NCI-H2107 treated with DMSO at 0.1 percent for 48 hours (cell line): Measurements from ENCODE around the gene PAQR5.
A peak's percentile ranks its signal among the peaks of the same experiment; 100 is the strongest.

ENCODE experiments used
- DNase-seq: peaks from one replicate; lab custom pipeline; 2025; ENCODE audit not compliant: unreplicated experiment; lab: John Stamatoyannopoulos, UW

Gene PAQR5

GRCh38 chr15:69389426-69389825 lies 90.7 kb downstream of the PAQR5 start:
- no peak for DNase-seq

DNA sequence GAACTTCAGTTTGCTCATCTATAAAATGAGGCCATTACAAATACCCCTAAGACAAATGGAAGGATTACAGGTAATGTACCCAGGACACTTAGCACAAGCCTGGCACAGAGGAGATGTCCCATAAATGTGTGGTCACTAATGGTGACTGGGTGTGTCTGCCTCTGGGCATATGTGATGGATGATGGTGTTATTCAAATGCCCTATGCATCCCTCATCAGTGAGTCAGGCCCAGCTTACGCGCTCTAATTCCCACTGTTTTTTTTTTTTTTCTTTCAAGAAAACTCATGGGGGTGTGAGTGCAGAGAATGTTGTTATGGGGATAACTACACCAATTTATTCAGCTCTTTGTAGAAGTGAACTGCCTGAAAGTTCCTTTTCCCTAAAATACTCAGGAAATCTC lies 91.9 kb downstream of the PAQR5 start:
- no peak for DNase-seq

DNA sequence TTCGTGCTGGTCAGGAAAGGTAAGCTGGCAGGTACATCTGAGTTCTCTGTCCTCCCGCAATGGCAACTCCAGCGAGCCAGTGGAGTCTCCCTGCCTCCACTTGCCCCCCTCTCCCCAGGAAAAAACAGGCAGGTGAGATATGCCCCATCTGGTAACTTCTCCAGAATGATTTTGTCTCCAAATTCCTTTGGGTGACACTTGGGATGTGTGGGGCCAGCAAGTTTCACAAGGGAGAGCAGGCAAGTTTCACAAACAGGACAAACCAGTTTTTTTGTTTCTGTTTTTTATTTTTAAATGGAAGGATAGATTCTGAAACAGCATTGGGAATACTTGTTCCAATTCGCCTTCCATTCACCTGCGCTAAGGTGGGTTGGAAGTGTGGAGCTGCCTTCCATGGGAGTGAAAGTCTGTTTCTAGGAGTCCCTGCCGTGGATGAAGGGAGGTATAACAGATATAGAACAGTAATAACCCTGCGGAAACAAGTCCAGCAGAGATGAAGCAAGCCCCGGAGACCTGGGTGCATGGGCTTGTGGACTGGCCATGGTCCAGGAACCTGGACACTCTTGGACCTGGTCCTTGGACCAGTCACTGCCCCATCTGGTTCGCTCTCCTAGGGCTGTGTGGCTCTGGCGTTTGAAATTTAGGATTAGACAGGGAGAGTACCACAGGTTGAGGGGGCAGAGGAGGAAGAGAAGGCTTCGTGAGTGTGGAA lies 92.5 kb downstream of the PAQR5 start:
- no peak for DNase-seq

DNA sequence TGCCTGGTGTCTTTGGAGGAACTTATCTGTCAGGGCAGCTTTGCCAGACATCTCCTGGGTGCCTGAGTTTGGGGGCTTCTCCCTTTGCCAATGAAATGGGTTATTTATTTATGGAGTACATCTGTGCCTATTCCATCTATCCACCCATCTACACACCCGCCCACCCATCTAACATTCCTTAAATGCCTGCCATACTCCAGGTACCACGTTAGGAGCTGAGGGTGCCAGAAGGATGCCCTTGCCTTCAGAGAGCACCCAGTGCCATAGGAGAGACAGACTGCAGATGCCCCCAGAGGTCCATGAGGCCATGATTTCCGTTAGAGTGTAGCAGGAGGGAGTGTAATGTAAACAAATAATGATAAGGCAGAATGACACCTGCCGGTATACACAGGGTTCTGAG lies 93.6 kb downstream of the PAQR5 start:
- DNase-seq: no peak

DNA sequence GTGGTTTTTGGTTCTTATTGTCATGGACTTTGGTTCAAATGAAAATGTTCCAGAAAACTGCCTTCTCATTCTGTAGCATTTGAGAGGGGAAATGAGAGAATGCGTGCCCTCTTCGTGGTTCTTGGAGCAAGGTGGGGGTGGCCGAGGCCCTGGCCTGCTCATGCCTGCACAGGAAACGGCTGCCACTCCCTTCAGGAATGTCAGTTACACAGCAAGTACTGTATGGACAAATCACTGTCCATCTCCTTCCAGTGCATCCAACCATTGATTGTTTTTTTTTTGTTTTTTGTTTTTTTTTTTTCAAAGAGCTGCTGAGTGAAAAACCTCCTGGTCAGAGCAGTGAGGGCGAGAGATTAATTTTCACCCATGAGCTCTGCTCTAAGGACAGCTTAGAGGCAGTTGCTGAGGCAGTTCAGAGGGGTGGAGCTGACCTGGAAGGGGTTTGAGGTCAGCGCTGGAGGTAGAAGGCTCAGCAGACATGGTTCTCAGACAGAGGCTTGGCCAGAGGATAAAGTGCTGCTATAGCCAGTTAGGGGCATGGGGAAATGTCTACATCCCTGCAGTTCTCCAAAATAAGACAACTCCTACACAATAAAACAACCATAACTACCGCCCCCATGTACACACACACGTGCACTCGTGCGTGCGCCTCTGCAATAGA lies 95.2 kb downstream of the PAQR5 start:
- no peak for DNase-seq

DNA sequence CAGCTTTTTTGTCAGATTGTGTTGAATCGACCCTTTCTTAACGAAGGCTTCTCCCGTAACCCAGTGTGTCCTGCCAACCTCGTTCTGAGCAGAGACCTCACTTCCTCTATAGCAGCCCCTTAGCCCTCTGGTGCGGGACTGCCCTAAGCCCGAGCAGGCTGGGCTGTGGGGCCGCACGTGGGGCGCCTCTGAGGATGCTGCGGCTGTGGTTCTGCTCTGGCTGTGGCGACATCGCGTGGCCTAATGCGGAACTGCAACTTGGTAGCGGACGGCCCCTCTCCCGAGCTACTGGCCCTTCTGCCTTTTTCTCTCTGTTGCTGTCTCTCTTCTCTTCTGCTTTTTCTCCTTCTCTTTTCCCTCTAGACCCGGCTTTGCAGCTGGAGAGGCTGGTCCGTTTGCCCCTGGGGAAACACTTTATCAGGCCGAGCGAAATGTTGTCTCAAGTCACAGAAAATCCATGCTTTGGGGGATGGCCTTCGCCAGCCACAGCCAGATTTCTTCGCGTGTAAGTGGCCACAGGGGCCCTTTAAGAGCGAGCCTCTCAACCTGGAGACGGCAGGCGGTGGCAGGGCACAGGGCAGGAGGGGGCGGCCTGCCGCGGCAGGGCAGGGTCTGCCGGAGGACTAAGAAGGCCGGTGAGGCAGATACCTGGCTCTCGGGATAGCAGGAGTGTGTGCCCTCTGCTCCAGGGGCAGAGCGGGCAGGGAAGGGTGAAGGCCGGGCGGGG lies 96.0 kb downstream of the PAQR5 start:
- no peak for DNase-seq

DNA sequence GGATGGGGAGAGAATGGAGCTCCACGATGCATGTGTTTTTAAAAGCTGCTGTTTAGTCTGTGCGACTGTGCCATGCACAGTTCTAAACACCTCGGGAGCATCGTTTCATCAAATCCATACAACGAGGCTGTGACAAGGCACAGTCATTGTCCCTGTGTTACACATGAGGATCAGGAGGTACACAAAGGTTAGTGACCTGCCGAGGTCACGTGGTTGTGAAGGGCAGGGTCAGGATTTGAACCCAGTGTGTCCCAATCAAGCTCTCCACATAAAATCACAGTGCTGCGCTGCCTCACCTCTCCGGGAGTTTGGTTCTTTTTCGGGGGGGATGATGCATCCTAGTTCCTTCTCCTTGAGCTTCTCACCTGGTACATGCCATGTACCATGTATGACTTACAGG lies 96.7 kb downstream of the PAQR5 start:
- DNase-seq: no peak

DNA sequence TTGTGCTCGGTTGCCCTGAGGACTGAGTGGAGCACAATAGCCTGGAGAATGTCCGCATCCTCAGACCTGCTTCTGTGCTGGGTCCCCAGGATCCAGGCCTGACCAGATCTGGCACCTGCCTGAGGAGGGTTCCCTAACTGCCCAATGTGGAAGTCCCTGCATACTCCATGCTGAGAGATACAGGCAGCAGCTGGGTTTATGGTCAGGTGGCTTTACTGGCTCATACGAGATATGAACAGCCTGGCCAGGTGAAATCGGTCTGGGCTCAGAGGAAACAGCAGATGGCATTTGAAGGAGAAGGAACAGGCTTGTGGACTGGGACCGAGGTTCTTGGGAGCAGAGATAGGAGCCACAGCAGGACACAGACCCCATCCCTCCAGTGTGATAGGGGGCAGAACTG lies 97.3 kb downstream of the PAQR5 start:
- no peak for DNase-seq

- no peak for DNase-seq
These were observed 99.8 kb downstream of the PAQR5 start for GRCh38 chr15:69398491-69398891.

DNA sequence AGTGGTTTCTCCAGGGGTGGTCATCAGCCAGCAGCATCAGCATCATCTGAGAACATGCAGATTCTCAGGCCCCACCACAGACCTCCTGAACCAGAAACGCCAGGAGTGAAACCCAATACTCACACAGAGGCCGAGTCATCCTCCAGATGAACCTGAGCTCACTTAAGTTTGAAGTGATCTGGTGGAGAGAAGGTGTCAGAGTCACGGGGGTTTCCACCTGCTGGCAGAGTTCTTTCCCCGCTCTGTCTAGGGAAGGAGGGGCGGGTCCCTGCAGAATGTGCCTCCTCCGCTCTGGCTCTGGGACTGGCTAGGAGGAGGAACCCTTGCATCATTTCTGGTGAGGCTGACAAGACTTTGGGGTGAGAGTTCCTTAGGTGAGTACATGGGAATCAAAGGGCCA lies 102.1 kb downstream of the PAQR5 start:
- peak; percentile 7 for DNase-seq

GRCh38 chr15:69402816-69403215 lies 104.1 kb downstream of the PAQR5 start:
- no peak for DNase-seq

GRCh38 chr15:69403594-69403993 lies 104.9 kb downstream of the PAQR5 start:
- DNase-seq: no peak

DNA sequence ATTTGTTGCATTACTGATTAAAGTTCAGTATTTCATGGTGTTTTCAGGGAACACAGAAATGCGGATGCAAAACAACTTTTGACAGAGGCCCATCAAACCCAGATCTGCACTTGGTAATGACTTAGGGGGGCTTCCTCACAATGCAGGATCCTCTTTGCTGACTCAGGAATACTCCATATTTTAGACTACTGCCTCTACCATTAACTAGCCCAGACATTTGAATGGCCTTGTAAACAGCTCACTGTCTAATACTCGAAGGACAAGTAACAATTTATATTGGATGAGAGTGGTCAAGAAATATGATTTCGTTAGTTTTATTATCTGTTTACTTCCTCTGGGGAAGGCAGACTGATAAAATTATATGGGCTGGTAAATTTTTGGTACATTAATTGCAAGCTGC lies 106.4 kb downstream of the PAQR5 start:
- no peak for DNase-seq

GRCh38 chr15:69407719-69408400 lies 109.1 kb downstream of the PAQR5 start:
- no peak for DNase-seq

- no peak for DNase-seq
These were observed 110.1 kb downstream of the PAQR5 start for GRCh38 chr15:69408841-69409240.

DNA sequence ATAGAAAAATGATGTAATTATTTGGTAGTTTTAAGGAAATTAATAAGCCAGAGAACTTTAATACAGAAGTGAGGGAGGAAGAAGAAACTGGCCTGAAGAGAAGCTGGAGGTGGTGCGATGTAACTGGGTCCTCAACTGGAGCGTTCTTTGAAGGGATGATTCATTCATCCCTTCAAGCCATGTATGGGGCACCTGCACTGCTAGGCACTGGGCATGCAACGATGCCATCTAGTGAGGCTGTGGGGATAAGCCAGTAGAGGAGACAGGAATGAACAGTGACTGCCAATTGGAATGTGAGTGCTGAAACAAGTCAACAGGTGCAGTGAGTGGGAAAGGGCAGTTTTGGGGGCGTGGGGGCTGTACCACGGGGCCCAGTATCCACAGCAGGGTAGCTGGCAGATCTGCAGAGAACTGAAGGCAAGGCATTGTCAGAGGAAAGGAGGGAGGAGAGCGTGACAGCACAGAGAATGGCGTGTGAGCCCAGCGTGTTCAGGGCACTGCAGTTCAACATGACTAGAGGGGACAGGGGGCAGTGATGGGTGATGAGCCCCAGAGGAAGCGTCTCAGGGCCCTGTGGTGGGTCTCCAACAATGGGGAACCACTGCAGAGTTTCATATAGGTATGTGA lies 111.6 kb downstream of the PAQR5 start:
- peak; percentile 23 for DNase-seq

DNA sequence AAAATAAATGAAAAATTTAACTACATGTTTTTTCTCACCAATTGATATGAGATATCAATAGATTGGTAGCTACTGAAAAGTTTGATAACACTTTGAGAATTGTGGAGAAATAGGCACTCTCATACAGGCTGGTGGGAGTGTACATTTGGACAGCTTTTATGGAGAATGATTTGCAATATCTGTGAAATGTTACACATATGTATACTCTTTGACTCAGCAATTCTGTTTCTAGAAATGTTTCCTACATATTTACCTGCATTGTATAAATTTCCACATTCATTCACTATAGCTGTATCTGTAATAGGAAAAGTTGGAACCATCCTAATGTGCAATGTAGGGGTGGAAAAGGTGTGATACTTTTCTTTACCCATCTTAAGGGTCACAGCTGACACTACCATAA lies 113.6 kb downstream of the PAQR5 start:
- DNase-seq: no peak

DNA sequence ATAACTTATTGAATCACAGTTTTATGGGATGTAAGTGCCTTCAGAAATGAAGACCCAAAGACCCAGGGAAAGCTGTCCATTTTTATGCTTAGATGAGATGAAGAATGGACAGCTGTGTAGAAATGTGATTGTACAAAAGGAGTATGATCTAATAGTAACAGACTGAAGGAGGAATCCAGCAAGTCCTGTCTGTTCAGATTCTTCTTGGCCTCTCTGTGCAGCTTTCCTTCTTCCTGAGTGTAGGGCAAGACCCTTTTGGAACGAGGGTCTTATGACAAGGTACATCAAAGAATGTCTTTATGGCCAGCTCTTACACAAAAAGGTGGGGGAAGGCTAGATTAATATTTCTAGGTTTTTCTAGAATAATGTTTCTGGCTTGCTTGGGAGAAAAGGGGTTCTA lies 114.0 kb downstream of the PAQR5 start:
- DNase-seq: no peak

DNA sequence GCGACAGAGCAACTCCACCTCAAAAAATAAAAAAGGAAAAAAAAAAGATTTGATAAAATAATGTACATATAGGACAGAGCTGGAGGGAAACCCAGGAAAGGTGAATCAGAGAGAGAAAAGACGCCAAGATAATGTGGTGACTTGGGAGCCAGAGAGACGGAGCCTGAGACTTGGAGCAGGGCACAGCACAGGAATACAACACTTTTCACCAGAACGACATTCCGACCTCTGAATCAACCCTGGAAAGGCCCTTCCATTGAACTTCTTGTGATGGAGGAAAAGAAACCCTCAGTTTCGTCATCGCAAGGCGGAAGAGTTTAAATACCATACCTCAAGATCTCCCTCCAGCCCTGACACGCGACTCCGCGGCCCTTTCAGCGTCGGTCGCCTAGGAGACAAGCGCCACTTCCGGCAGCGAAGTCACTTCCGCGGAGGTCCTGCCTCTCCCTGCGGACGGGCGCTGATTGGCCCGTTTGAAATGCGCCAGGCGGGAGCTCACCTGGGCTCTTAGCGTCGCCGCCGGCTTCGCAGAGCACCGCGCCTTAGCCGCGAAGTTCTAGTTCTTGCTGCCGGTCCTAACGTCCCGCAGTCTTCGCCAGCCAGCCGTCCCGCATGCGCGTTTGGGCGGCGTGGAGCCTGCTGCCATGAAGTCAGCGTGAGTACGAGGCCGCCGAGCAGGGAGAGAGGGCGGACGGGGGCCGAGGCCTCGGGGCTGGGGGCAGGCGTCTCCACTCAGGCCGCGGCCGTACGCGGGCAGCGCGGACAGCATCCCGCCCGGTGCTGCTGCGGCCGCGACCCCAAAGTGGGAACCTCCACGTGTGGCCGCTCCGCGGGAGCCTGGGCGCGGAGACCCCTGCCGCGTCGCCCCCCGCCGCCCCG lies 115.3 kb downstream of the PAQR5 start, which contains the start of gene KIF23:
TSS of gene KIF23 (plus strand) at position 528 of the 879 bp plus-strand sequence. CDS start at position 645, 117 bp downstream.
- DNase-seq: peak; percentile 46

GRCh38 chr15:69414701-69415167 lies 116.0 kb downstream of the PAQR5 start:
- no peak for DNase-seq
